Brain pericyte (primary cell): ENCODE measurements around the gene OGA.

Experiments used
- DNase-seq: peaks from one replicate; pipeline ENCODE4 v3.0.0-alpha.2; 2012; ENCODE audit warnings: low read depth, low spot score

Gene OGA

GRCh38 chr10:101837748-101838147 is 19.5 kb upstream of the OGA start:
- DNase-seq: no peak

GRCh38 chr10:101835362-101835761 is 17.1 kb upstream of the OGA start:
- DNase-seq: no peak

- DNase-seq: no peak
Measured at GRCh38 chr10:101834341-101834740, 16.1 kb upstream of the OGA start.

GRCh38 chr10:101833466-101833865 is 15.2 kb upstream of the OGA start:
- no peak for DNase-seq

- no peak for DNase-seq
Measured at GRCh38 chr10:101832325-101832771, 14.1 kb upstream of the OGA start.

- DNase-seq: no peak
Measured at GRCh38 chr10:101831169-101831811, 13.0 kb upstream of the OGA start.

- peak; percentile 55 for DNase-seq
Measured at GRCh38 chr10:101830322-101831168, 12.3 kb upstream of the OGA start.

- no peak for DNase-seq
Measured at GRCh38 chr10:101829561-101830315, 11.5 kb upstream of the OGA start.

GRCh38 chr10:101828766-101829551 is 10.7 kb upstream of the OGA start:
- no peak for DNase-seq

GRCh38 chr10:101827919-101828600 is 9.8 kb upstream of the OGA start:
- DNase-seq: no peak

GRCh38 chr10:101826852-101827434 is 8.7 kb upstream of the OGA start:
- no peak for DNase-seq

- no peak for DNase-seq
Measured at GRCh38 chr10:101824736-101825135, 6.5 kb upstream of the OGA start.

- no peak for DNase-seq
Measured at GRCh38 chr10:101818872-101819633, 809 bp upstream of the OGA start.

GRCh38 chr10:101817337-101818118 is 716 bp downstream of the OGA start:
- DNase-seq: peak; percentile 74

GRCh38 chr10:101816913-101817336 is 1.3 kb downstream of the OGA start:
- no peak for DNase-seq

- DNase-seq: no peak
Measured at GRCh38 chr10:101816376-101816775, 1.9 kb downstream of the OGA start.

GRCh38 chr10:101814466-101815071 is 3.7 kb downstream of the OGA start:
- DNase-seq: no peak

GRCh38 chr10:101812606-101813005 is 5.6 kb downstream of the OGA start:
- no peak for DNase-seq

- DNase-seq: no peak
Measured at GRCh38 chr10:101807158-101807557, 11.1 kb downstream of the OGA start.
